Measurements from ENCODE around the gene PUM2.
"Not testable (repeated sequence)": the region's sequence is repeated elsewhere in the genome, so short reads cannot be mapped to it uniquely, and the experiment has no call there.

Gene PUM2

GRCh38 chr2:20254731-20255130, 95.9 kb downstream of the PUM2 start:
- TF ChIP-seq CTCF (IDR thresholded peaks at IDR 0.05; ENCODE audit: extremely low read depth, missing control alignments), result no peak
- no peak for DNase-seq (ENCODE audit: low spot score)

- no peak for TF ChIP-seq CTCF (IDR thresholded peaks at IDR 0.05; ENCODE audit: extremely low read depth, missing control alignments)
- DNase-seq (ENCODE audit: low spot score), result no peak
These were observed 100.2 kb downstream of the PUM2 start for GRCh38 chr2:20250436-20250835.

- DNase-seq (ENCODE audit: low spot score), result no peak
- no peak for TF ChIP-seq CTCF (IDR thresholded peaks at IDR 0.05; ENCODE audit: extremely low read depth, missing control alignments)
These were observed 101.5 kb downstream of the PUM2 start for GRCh38 chr2:20249170-20249569.

- TF ChIP-seq CTCF (IDR thresholded peaks at IDR 0.05; ENCODE audit: extremely low read depth, missing control alignments), result no peak
- no peak for DNase-seq (ENCODE audit: low spot score)
These were observed 103.6 kb downstream of the PUM2 start for GRCh38 chr2:20247084-20247483.

GRCh38 chr2:20243637-20244036, 107.0 kb downstream of the PUM2 start:
- not testable (repeated sequence) for DNase-seq (ENCODE audit: low spot score)

GRCh38 chr2:20242727-20243377, 107.8 kb downstream of the PUM2 start:
- no peak for DNase-seq (ENCODE audit: low spot score)
- TF ChIP-seq CTCF (IDR thresholded peaks at IDR 0.05; ENCODE audit: extremely low read depth, missing control alignments), result no peak

- no peak for TF ChIP-seq CTCF (IDR thresholded peaks at IDR 0.05; ENCODE audit: extremely low read depth, missing control alignments)
- peak; percentile 77 for DNase-seq (ENCODE audit: low spot score)
These were observed 108.5 kb downstream of the PUM2 start for GRCh38 chr2:20241973-20242726.

GRCh38 chr2:20240291-20240690, 110.4 kb downstream of the PUM2 start:
- not testable (repeated sequence) for DNase-seq (ENCODE audit: low spot score)
